HepG2 (cell line): ENCODE measurements around the gene YPEL3. TPM values are rescaled to one million over a fixed set of nuclear protein-coding genes. Genes with fewer than 3 reads are reported as not detected.
"Not testable (repeated sequence)": the region's sequence is repeated elsewhere in the genome, so short reads cannot be mapped to it uniquely, and the experiment has no call there.

Source experiments
- ATAC-seq: fragments of 200-7000 bp; cut with Tn5 transposase; 3 replicates; pipeline ENCODE4 v1.9.1; 2020; ENCODE audit warnings: mild to moderate bottlenecking, moderate library complexity
- BruUV-seq: library from RNA; stranded (reverse); fragments of 400-500 nt; replicated peaks from 2 replicates; lab custom pipeline; 2021; lab: Mats Ljungman, UMichigan
- CTCF ChIA-PET: fragments of 300-600 bp; formaldehyde crosslinking; extraction: SDS; loops from one replicate; lab custom pipeline; 2021; ENCODE audit warnings: low total read pairs, inconsistent platforms, low intra/inter-chr PET ratio; lab: Yijun Ruan, JAX
- POLR2A ChIA-PET: fragments of 350-600 bp; sonication (Branson Sonifier 250); formaldehyde crosslinking; loops from one replicate; lab custom pipeline; 2020; ENCODE audit warnings: antibody characterized with exemption, inconsistent platforms; lab: Yijun Ruan, JAX
- DNase-seq: peaks from one replicate; pipeline ENCODE4 v3.0.0-alpha.2; 2015; ENCODE audit warnings: low spot score
- FAIRE-seq: peaks from 3 replicates; lab custom pipeline; 2011; peaks lifted over from hg19 to GRCh38; lab: Jason Lieb, UNC
- H2AFZ ChIP-seq: one replicate; pipeline ENCODE4 v1.6.1; 2011; ENCODE audit warnings: low read length, inconsistent platforms
- H3K27ac ChIP-seq: fragments of 300-600 bp; 3 replicates; pipeline ENCODE4 v1.8.0; 2011; ENCODE audit warnings: mixed run types, mild to moderate bottlenecking, mixed read lengths, low read length, inconsistent platforms; ENCODE audit not compliant: insufficient read depth; ENCODE audit errors: extremely low read length
- H3K27me3 ChIP-seq, 2 experiments: fragments of 200-600 bp in 1 of 2; 2 replicates in 1 of 2; 3 replicates in 1 of 2; pipeline versions ENCODE4 v1.6.0 to v1.8.0; 2011; ENCODE audit warnings: low read length in 2 of 2, mild to moderate bottlenecking in 2 of 2, moderate library complexity in 2 of 2, inconsistent platforms in 1 of 2; ENCODE audit not compliant: insufficient read depth in 2 of 2, control insufficient read depth in 1 of 2
- H3K36me3 ChIP-seq, 2 experiments: fragments of 200-600 bp in 1 of 2; replicated peaks in 1 of 2; 2 replicates in 1 of 2; 3 replicates in 1 of 2; pipeline versions ENCODE4 v1.5.1 to v1.8.0; 2011; ENCODE audit warnings: low read length in 2 of 2, inconsistent platforms in 1 of 2; ENCODE audit not compliant: insufficient read depth in 2 of 2, control insufficient read depth in 1 of 2
- H3K4me1 ChIP-seq: 2 replicates; pipeline ENCODE4 v1.5.1; 2012; ENCODE audit warnings: low read length, inconsistent platforms; ENCODE audit not compliant: insufficient read depth
- H3K4me2 ChIP-seq: 2 replicates; pipeline ENCODE4 v1.6.0; 2011; ENCODE audit warnings: low read depth, low read length, inconsistent platforms
- H3K4me3 ChIP-seq, 3 experiments: fragments of 200-600 bp in 1 of 3; sonication (generic), shearing (Covaris generic) in 1 of 3; replicated peaks in 1 of 3; 2 replicates each; pipeline ENCODE4 v1.5.1; 2011 to 2016; ENCODE audit warnings: low read length in 3 of 3, inconsistent platforms in 2 of 3, low read depth in 2 of 3, mild to moderate bottlenecking in 2 of 3, control low read depth in 1 of 3, mixed read lengths in 1 of 3; ENCODE audit not compliant: insufficient read depth in 1 of 3
- H3K79me2 ChIP-seq: one replicate; pipeline ENCODE4 v1.6.1; 2011; ENCODE audit warnings: low read length, inconsistent platforms; ENCODE audit not compliant: insufficient read depth
- H3K9ac ChIP-seq: 2 replicates; pipeline ENCODE4 v1.6.0; 2011; ENCODE audit warnings: mild to moderate bottlenecking, low read depth, low read length, inconsistent platforms; ENCODE audit not compliant: insufficient read depth
- H3K9me3 ChIP-seq: 2 replicates; pipeline ENCODE4 v1.5.1; 2012; ENCODE audit warnings: mild to moderate bottlenecking, low read length
- H4K20me1 ChIP-seq: 2 replicates; pipeline ENCODE4 v1.6.0; 2011; ENCODE audit warnings: inconsistent platforms, mild to moderate bottlenecking, low read length, moderate library complexity; ENCODE audit not compliant: insufficient read depth
- TARDBP ChIP-seq: sonication (generic); formaldehyde crosslinking; IDR thresholded peaks from 2 replicates; pipeline ENCODE4 v1.8.0; 2022; ENCODE audit warnings: mild to moderate bottlenecking, missing genetic modification reagents
- ZNF121 ChIP-seq: sonication (generic); formaldehyde crosslinking; IDR thresholded peaks from 2 replicates; pipeline ENCODE4 v1.5.0; 2020; ENCODE audit warnings: mild to moderate bottlenecking, missing genetic modification reagents
- ZNF335 ChIP-seq: sonication (generic); formaldehyde crosslinking; IDR thresholded peaks from 2 replicates; pipeline ENCODE4 v1.4.0; 2020; ENCODE audit warnings: missing genetic modification reagents
- whole genome bisulfite sequencing: methylation state at CpG from one replicate; pipeline ENCODE4 v1.1.6; 2017; ENCODE audit warnings: low lambda C conversion rate; 5-methylcytosine and 5-hydroxymethylcytosine counted together
- in situ Hi-C: cut with HindIII; loops from 2 replicates; pipeline ENCODE4 v1.10.0; 2017; ENCODE audit warnings: low pct_unique_long_range_greater_than_20kb; ENCODE audit not compliant: extremely low pct_ligation_motif_present
- intact Hi-C: fragments of 100-400 bp; cut with micrococcal nuclease; formaldehyde crosslinking; loops from one replicate; pipeline ENCODE4 v1.10.0; 2022; ENCODE audit not compliant: unreplicated experiment
- polyA plus RNA-seq, 8 experiments: library from polyadenylated mRNA; depleted of rRNA in 3 of 8; stranded (reverse) in 7 of 8; unstranded in 1 of 8; fragments of >200 nt; fragmentation: Illumina TruSeq in 4 of 8; extraction: Trizol in 4 of 8; gene quantifications; 2 replicates each; pipeline versions ENCODE4 v1.2.1 to v1.2.3, GENCODE V29; 2011 to 2016; ENCODE audit warnings: low read depth in 4 of 8, missing spikeins in 1 of 8, mixed read lengths in 1 of 8; ENCODE audit not compliant: insufficient read depth in 1 of 8
- total RNA-seq, 5 experiments: library from RNA; depleted of rRNA; stranded (reverse); fragments of >200 nt; fragmentation: Illumina TruSeq; extraction: Trizol; gene quantifications; 2 replicates each; pipeline ENCODE4 v1.2.3, GENCODE V29; 2016; ENCODE audit warnings: low read depth in 1 of 5
- TF ChIP-seq, protein P1 (sequence below): sonication (generic); formaldehyde crosslinking; conservative IDR thresholded peaks from 2 replicates; pipeline ENCODE4 v1.8.0; 2022; ENCODE audit warnings: low read depth, missing genetic modification reagents
- TF ChIP-seq, protein P2 (sequence below): sonication (generic); formaldehyde crosslinking; IDR thresholded peaks from 2 replicates; pipeline ENCODE4 v1.4.0; 2020; ENCODE audit warnings: mild to moderate bottlenecking, missing genetic modification reagents
- TF ChIP-seq, protein P3 (sequence below): sonication (generic); formaldehyde crosslinking; IDR thresholded peaks from 2 replicates; pipeline ENCODE4 v1.4.0; 2020; ENCODE audit warnings: missing genetic modification reagents

YPEL3 gene
- total and polyA plus RNA-seq, 2 of the 13 experiments (the other 11 are each of a cell fraction or from before 2014, with no cell fraction given): 5.4 to 47.0 TPM

DNA sequence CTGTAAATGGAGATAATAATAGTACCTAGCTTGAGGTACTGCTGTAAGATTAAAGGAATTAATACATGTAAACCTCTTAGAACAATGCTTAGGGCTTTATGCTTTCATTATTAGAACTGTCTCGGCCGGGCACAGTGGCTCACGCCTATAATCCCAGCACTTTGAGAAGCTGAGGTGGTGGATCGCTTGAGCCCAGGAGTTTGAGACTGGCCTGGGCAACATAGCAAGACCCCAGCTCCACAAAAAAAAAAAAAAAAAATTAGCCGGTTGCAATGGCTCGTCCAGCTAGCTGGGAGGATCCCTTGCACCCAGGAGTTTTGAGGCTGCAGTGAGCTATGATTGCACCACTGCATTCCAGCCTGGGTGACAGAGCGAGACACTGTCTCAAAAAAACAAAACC lies 18.8 kb upstream of the YPEL3 start:
- H4K20me1 ChIP-seq, H2AFZ ChIP-seq, H3K27me3 ChIP-seq, H3K4me3 ChIP-seq, H3K4me2 ChIP-seq, ATAC-seq, in situ Hi-C loops, H3K27ac ChIP-seq, BruUV-seq, H3K79me2 ChIP-seq, FAIRE-seq, H3K9me3 ChIP-seq, intact Hi-C loops: not testable (repeated sequence)
- WGBS: 95% methylated on average over 7 of the region's 7 CpGs
- Histone ChIP-seq H3K36me3 (peaks cover 9 to 20% of the 10 kb centered on the region in 2 experiments; a peak in 4 of 5 replicates), H3K4me1 (peaks cover 30% of the 10 kb centered on the region)
- TF ChIP-seq ZNF121: peak; percentile 73
- TF ChIP-seq, all 625 proteins: peak for 1; not testable (repeated sequence) for 624
- H3K9ac ChIP-seq, DNase-seq, CTCF ChIA-PET: not testable (repeated sequence)
- POLR2A ChIA-PET: interaction anchor here (1.1 kb wide), 1 partner anchor 23 kb away, joined by 3 read pairs; the partner anchor contains the start of gene TBX6

DNA sequence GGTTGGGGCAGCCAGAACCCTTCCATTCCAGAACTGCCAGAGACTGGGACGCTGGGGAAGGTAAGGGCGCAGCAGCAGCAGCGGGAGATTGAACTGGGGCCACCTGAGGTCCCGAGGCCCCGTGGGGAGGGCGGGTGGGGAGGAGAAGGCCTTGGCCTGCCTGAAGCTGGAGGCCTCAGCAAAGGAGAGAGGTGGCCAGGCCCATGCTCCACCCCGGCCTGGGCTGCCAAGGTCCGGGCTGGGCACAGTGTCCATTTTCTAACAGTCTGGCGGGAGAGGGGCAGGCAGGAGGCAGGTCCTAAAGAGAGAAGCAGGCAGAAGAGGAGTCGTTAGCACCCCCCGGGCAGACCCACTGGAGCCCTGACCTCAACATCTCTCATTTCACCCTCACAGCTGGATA lies 18.4 kb upstream of the YPEL3 start:
- no TSS peak for BruUV-seq
- in situ Hi-C loops: no loop called here
- FAIRE-seq: no peak

More for the DNA sequence above, 18.4 kb upstream of the YPEL3 start:
- H2AFZ ChIP-seq: no peak overlapping the region
- TF ChIP-seq ZNF335 (CRISPR knock-in tag): no peak
- TF ChIP-seq, protein P1, sequence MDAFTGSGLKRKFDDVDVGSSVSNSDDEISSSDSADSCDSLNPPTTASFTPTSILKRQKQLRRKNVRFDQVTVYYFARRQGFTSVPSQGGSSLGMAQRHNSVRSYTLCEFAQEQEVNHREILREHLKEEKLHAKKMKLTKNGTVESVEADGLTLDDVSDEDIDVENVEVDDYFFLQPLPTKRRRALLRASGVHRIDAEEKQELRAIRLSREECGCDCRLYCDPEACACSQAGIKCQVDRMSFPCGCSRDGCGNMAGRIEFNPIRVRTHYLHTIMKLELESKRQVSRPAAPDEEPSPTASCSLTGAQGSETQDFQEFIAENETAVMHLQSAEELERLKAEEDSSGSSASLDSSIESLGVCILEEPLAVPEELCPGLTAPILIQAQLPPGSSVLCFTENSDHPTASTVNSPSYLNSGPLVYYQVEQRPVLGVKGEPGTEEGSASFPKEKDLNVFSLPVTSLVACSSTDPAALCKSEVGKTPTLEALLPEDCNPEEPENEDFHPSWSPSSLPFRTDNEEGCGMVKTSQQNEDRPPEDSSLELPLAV (CRISPR knock-in tag): no peak
- TF ChIP-seq, protein P2, sequence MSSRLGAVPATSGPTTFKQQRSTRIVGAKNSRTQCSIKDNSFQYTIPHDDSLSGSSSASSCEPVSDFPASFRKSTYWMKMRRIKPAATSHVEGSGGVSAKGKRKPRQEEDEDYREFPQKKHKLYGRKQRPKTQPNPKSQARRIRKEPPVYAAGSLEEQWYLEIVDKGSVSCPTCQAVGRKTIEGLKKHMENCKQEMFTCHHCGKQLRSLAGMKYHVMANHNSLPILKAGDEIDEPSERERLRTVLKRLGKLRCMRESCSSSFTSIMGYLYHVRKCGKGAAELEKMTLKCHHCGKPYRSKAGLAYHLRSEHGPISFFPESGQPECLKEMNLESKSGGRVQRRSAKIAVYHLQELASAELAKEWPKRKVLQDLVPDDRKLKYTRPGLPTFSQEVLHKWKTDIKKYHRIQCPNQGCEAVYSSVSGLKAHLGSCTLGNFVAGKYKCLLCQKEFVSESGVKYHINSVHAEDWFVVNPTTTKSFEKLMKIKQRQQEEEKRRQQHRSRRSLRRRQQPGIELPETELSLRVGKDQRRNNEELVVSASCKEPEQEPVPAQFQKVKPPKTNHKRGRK (CRISPR knock-in tag): no peak
- no peak for TF ChIP-seq TARDBP (CRISPR knock-in tag)
- TF ChIP-seq, protein P3, sequence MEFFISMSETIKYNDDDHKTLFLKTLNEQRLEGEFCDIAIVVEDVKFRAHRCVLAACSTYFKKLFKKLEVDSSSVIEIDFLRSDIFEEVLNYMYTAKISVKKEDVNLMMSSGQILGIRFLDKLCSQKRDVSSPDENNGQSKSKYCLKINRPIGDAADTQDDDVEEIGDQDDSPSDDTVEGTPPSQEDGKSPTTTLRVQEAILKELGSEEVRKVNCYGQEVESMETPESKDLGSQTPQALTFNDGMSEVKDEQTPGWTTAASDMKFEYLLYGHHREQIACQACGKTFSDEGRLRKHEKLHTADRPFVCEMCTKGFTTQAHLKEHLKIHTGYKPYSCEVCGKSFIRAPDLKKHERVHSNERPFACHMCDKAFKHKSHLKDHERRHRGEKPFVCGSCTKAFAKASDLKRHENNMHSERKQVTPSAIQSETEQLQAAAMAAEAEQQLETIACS (CRISPR knock-in tag): no peak
- 93% methylated on average over 8 of the region's 11 CpGs for WGBS
- no peaks in the 10 kb centered on the region for H4K20me1 ChIP-seq
- no peaks in the 10 kb centered on the region for H3K27me3 ChIP-seq
- peaks cover 9 to 19% of the 10 kb centered on the region in 2 experiments; a peak in 4 of 5 replicates for H3K36me3 ChIP-seq
- peaks cover 30% of the 10 kb centered on the region for H3K4me1 ChIP-seq
- POLR2A ChIA-PET: interaction anchor here (1.1 to 3.4 kb wide), 2 partner anchors 10 to 69 kb away, joined by 4 to 28 read pairs; partner anchors contain the start of genes CORO1A and MAPK3
- ATAC-seq (no peak), DNase-seq (no peak)
- H3K27ac ChIP-seq: no peak overlapping the region
- H3K4me2 ChIP-seq: no peak overlapping the region
- H3K4me3 ChIP-seq: no peak overlapping the region
- CTCF ChIA-PET: no interaction called here
- intact Hi-C loops: no loop called here
- H3K79me2 ChIP-seq: no peaks in the 10 kb centered on the region
- no peak overlapping the region for H3K9ac ChIP-seq
- H3K9me3 ChIP-seq: no peaks in the 10 kb centered on the region
